HL-60 (cell line): ENCODE data around the gene SGMS1.

Experiments used
- DNase-seq, 2 experiments: peaks; one replicate each; pipeline ENCODE4 v3.0.0-alpha.2; 2010 to 2020; ENCODE audit warnings: low read depth in 1 of 2, low spot score in 1 of 2
- H3K27ac ChIP-seq: fragments of 250-450 bp; sonication (Bioruptor Pico); replicated peaks from 2 replicates; pipeline ENCODE4 v1.5.1; 2020; ENCODE audit warnings: mild to moderate bottlenecking, moderate library complexity
- H3K27me3 ChIP-seq: fragments of 250-450 bp; sonication (Bioruptor Pico); 2 replicates; pipeline ENCODE4 v1.5.1; 2021; ENCODE audit warnings: mild to moderate bottlenecking, moderate library complexity; ENCODE audit not compliant: insufficient read depth, poor library complexity, severe bottlenecking
- H3K4me3 ChIP-seq: replicated peaks from 2 replicates; pipeline ENCODE4 v1.5.1; 2011; ENCODE audit warnings: mild to moderate bottlenecking, control low read depth, low read length; ENCODE audit not compliant: insufficient read depth
- GABPA ChIP-seq: IDR thresholded peaks from 2 replicates; pipeline ENCODE4 v1.6.1; 2012; ENCODE audit warnings: low read depth
- POLR2AphosphoS5 ChIP-seq: IDR thresholded peaks from 2 replicates; pipeline ENCODE4 v1.6.1; 2012; ENCODE audit warnings: low read depth
- SPI1 ChIP-seq: IDR thresholded peaks from 2 replicates; pipeline ENCODE4 v1.6.1; 2012; ENCODE audit warnings: low read depth, mild to moderate bottlenecking, borderline replicate concordance
- TF ChIP-seq, protein P1 (sequence below): IDR thresholded peaks from one replicate; pipeline ENCODE4 v1.5.1; 2011; ENCODE audit warnings: low read length, control low read depth, inconsistent platforms; ENCODE audit not compliant: insufficient read depth
- TF ChIP-seq, protein P2 (sequence below): IDR thresholded peaks from 2 replicates; pipeline ENCODE4 v1.6.1; 2012; ENCODE audit warnings: low read depth; ENCODE audit not compliant: insufficient replicate concordance

SGMS1 gene

DNA sequence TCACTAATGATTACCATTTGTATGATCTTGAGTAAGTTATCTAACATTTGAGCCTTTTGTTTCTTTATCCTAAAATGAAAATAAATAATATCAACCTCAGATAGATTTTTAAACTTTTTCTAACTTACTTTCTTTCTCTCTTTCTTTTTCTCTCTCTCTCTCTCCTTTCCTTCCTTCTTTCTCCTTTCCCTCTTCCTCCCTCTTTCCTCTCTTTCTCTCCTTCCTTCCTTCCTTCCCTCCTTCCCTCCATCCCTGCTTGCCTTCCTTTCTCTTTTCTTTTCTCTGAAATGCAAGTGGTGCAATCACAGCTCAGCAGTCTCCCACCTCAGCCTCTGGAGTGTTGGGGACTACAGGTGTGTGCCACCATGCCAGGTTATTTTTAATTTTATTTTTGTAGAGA lies 239.5 kb downstream of the SGMS1 start:
- no peak overlapping the region for H3K27ac ChIP-seq
- H3K4me3 ChIP-seq: no peak overlapping the region
- TF ChIP-seq GABPA (no peak), POLR2AphosphoS5 (no peak), SPI1 (no peak)
- TF ChIP-seq, protein P1, sequence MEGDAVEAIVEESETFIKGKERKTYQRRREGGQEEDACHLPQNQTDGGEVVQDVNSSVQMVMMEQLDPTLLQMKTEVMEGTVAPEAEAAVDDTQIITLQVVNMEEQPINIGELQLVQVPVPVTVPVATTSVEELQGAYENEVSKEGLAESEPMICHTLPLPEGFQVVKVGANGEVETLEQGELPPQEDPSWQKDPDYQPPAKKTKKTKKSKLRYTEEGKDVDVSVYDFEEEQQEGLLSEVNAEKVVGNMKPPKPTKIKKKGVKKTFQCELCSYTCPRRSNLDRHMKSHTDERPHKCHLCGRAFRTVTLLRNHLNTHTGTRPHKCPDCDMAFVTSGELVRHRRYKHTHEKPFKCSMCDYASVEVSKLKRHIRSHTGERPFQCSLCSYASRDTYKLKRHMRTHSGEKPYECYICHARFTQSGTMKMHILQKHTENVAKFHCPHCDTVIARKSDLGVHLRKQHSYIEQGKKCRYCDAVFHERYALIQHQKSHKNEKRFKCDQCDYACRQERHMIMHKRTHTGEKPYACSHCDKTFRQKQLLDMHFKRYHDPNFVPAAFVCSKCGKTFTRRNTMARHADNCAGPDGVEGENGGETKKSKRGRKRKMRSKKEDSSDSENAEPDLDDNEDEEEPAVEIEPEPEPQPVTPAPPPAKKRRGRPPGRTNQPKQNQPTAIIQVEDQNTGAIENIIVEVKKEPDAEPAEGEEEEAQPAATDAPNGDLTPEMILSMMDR: no peak
- TF ChIP-seq, protein P2, sequence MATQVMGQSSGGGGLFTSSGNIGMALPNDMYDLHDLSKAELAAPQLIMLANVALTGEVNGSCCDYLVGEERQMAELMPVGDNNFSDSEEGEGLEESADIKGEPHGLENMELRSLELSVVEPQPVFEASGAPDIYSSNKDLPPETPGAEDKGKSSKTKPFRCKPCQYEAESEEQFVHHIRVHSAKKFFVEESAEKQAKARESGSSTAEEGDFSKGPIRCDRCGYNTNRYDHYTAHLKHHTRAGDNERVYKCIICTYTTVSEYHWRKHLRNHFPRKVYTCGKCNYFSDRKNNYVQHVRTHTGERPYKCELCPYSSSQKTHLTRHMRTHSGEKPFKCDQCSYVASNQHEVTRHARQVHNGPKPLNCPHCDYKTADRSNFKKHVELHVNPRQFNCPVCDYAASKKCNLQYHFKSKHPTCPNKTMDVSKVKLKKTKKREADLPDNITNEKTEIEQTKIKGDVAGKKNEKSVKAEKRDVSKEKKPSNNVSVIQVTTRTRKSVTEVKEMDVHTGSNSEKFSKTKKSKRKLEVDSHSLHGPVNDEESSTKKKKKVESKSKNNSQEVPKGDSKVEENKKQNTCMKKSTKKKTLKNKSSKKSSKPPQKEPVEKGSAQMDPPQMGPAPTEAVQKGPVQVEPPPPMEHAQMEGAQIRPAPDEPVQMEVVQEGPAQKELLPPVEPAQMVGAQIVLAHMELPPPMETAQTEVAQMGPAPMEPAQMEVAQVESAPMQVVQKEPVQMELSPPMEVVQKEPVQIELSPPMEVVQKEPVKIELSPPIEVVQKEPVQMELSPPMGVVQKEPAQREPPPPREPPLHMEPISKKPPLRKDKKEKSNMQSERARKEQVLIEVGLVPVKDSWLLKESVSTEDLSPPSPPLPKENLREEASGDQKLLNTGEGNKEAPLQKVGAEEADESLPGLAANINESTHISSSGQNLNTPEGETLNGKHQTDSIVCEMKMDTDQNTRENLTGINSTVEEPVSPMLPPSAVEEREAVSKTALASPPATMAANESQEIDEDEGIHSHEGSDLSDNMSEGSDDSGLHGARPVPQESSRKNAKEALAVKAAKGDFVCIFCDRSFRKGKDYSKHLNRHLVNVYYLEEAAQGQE: no peak
- no peaks in the 10 kb centered on the region for H3K27me3 ChIP-seq
- DNase-seq: no peak

DNA sequence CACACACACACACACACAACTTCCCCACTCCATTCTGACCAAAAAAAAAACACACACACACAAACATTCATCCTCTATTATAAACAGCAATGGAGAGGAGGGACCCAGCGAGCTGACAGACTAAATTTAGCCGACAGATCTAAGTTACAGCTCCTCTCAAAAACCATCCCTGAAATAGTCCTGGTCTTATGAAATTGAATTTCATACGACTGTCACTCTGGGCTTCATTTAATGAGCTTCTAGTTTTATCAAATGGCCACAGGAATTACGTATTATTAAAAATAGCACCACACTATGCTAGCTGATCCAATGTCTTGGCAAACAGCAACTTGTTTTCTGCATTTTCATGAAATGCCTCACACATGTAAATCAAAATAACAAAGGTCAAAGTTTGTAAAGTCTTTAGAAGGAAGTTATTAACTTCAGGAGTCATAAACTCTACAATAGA lies 241.2 kb downstream of the SGMS1 start:
- no peak for DNase-seq
- Histone ChIP-seq H3K27me3 (no peaks in the 10 kb centered on the region), H3K27ac (no peak overlapping the region), H3K4me3 (no peak overlapping the region)
- TF ChIP-seq GABPA: no peak
- TF ChIP-seq, protein P2: no peak
- no peak for TF ChIP-seq POLR2AphosphoS5
- TF ChIP-seq SPI1: no peak
- TF ChIP-seq, protein P1: no peak

DNA sequence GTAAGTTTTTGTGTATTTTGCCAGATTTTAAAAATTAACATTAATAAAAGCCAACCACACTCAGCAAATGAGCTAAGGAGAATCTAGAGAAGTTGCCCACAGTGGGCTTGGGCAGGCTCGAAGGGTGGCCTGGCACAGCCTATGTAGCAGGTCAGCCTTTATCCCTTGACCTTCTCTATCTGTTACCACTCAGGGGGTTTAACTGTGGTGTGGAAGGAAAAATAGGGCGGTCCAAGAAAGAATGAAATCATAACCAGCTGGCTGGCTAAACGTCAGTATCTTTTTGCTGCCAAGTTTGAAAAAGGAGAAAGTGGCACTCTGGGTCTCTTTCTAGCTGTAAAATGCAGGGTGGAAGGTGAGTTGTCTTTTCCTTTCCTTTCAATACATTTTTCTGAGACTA lies 242.1 kb downstream of the SGMS1 start:
- no peak for DNase-seq
- Histone ChIP-seq H3K27ac (no peak overlapping the region), H3K4me3 (no peak overlapping the region), H3K27me3 (no peaks in the 10 kb centered on the region)
- TF ChIP-seq, protein P1: no peak
- TF ChIP-seq, protein P2: no peak
- no peak for TF ChIP-seq POLR2AphosphoS5
- no peak for TF ChIP-seq GABPA
- no peak for TF ChIP-seq SPI1
